ENCODE data around the gene USP11.
"Not testable (repeated sequence)": the region's sequence is repeated elsewhere in the genome, so short reads cannot be mapped to it uniquely, and the experiment has no call there.

USP11 gene

GRCh38 chrX:47250017-47250347 lies 17.2 kb downstream of the USP11 start:
- no peak for DNase-seq

GRCh38 chrX:47257620-47258019 lies 24.8 kb downstream of the USP11 start:
- DNase-seq, result not testable (repeated sequence)

- DNase-seq, result no peak
These were observed 31.8 kb downstream of the USP11 start for GRCh38 chrX:47264483-47265173.

GRCh38 chrX:47266643-47267042 lies 33.8 kb downstream of the USP11 start:
- DNase-seq, result no peak

DNA sequence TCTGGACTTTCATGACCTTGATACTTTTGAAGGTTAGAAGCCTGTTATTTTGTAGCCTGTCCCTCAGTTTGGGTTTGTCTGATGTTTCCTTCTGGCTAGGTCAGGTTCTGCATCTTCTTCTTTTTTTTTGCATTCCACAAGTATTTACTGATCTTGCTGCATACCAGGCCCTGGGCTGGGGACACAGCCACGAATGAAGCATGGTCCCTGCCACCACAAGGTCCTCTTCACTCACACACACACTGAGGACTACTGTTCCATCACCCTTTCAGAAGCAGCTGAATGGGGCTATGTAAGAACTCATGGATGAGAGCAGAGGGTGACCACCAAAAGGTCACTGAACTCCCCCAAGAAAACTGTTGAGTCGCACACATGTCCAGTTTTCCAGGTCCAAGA lies 39.2 kb downstream of the USP11 start:
- no peak for DNase-seq

DNA sequence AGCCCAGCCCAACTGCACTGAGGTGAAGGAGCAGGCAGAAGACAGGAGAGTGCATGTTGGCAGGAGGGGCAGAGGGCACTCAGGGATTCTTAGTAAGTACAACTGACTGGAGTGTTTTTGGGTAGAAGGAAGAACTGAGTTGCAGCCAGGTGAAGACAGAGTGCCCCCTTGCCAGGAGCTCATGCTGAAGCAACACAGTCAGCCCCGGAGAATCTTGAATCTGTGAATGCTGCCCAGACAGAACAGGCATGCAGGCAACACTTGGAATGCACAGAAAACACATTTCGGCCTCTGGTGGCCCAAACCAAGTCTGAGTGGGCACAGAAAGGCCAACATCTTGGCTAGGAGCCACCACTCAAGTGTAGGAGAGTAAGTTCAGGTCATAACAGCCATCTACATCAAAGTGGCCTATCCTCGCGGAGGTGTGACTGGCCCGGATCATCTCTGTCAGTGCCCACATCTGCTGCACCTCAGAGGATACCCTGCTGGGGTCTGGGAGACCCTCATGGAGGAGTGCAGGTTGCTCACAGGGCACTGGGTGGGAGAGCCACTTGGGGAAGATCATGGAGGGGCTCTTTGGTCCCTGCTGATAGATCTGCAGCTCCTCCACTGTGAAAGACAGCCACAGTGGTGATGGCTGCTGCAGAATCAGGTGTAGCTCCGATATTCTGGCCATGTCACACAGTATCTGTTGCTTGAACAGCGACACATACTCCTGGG lies 40.4 kb downstream of the USP11 start:
- no peak for DNase-seq

- DNase-seq, result no peak
These were observed 45.9 kb downstream of the USP11 start for GRCh38 chrX:47278691-47279090.

DNA sequence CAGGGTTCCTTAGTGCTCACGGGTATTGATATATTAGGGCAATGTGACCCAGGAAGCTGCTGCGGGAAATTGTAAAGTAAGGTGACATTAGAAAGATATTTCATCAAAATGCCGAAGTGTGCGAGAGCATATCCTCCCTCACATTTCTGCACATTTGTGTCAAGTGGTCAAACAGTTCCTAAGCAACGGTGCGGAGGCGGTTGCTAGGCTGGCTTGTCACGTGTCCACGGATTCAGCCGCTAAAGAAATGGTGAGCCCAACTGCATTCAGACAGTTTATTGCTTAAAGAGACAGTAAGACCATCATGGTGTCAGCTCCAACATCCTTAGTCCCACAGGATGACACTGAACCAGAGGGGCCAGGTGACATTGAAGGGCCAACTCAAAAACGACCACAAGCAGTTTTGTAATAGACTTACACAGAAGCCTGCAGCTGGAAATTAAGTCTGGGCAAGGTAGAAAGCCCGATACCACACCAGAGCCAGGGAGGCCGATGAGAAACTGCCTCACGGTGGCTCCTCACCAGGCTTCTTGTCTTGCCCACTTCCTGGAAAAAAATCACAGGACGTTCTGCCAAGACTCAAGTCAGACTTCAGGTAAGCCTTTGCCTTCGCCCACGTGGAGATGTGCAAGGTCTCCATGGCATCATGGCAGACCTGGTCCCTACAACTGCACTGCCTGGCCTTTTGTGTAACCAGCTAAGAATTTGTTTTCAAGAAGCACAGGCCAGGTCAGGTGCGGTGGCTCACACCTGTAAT lies 50.4 kb downstream of the USP11 start:
- no peak for DNase-seq

DNA sequence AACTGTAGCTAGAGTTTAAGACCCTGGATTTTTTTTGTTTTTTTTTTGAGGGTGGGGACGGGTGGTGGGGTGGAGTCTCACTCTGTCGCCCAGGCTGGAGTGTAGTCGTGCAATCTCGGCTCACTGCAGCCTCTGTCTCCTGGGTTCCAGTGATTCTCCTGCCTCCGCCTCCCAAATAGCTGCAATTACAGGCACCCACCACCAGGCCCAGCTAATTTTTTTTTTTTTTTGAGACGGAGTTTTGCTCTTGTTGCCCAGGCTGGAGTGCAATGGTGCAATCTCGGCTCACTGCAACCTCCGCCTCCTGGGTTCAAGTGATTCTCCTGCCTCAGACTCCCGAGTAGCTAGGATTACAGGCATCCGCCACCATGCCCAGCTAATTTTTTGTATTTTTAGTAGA lies 51.8 kb downstream of the USP11 start:
- DNase-seq, result not testable (repeated sequence)

DNA sequence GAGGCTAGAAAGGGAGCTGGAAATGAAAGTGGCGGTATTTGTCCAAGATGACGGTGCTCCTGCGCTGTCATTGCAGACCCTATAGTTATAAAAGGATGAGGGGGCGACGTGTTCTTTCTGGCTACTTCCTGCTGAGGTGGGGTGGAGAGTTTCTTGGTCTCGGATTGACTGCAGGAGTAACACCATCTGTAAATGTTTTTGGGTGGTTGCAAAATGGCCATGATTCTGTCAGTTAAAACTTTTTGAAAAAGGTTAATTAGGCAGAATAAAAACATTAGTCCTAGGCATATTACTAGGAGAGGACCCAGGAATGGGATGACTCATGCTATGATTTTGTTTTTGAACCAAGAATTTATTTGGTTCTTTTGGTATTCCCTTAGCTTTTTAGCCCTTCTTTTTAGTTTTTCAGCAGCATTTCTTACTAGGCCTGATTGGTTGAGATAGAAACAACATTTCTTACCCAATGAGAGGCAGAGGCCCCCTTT lies 53.1 kb downstream of the USP11 start:
- DNase-seq, result no peak

DNA sequence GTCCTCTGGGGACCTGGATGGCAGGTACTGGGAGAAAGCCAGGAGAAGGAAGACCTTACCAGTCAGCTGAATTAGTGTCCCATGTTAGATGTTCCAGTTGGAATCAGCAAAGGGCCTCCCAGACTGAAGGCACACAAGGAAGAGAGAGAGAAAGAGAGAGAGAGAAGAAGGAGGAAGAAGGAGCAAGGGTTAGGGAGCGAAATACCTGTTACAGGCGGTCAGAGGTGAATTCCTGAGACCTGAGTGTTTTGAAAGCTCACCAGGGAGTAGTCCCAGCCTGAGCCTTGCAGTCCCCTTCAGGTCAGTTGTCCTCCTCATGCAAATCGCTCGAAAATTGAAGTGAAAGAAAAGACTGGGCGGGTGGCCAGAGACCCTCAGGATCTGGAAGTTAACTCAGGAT lies 60.3 kb downstream of the USP11 start:
- no peak for DNase-seq

- DNase-seq, result no peak
These were observed 64.1 kb downstream of the USP11 start for GRCh38 chrX:47296766-47297365.

DNA sequence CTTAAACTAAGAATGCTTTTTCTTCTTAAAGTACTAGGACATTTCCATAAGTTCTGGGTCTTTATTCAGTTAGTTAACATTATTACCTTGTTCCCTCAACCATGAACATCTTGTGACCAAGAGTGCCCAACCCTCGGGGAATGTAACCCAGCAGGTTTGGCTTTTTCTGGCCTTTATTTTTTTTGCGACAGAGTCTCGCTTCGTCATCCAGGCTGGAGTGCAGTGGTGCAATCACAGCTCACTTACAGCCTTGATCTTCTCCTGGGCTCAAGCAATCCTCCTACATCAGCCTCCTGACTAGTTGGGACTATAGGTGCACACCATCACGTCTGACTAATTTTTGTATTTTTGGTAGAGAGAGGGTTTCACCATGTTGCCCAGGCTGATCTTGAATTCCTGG lies 65.1 kb downstream of the USP11 start:
- no peak for DNase-seq

Measured in SHP77 treated with DMSO at 0.1 percent for 48 hours (cell line).